Measurements from ENCODE around the gene NOS3. TPM values are rescaled to one million over a fixed set of nuclear protein-coding genes. Genes with fewer than 3 reads are reported as not detected.

The NOS3 gene
- polyA plus RNA-seq, 1 donor from 2014 or later: not detected

GRCh38 chr7:150946421-150947240 lies 44.2 kb upstream of the NOS3 start:
- Histone ChIP-seq H3K27me3 (ENCODE audit: insufficient read depth, low read depth, low read length) (no peaks in the 10 kb centered on the region), H3K27ac (ENCODE audit: low read length) (no peak overlapping the region), H3K36me3 (ENCODE audit: insufficient read depth, low read length) (peaks cover 7% of the 10 kb centered on the region), H2AFZ (ENCODE audit: low read depth, low read length) (no peak overlapping the region), H3K9me2 (ENCODE audit: insufficient read depth, low read length) (no peaks in the 10 kb centered on the region), H3F3A (ENCODE audit: insufficient read depth, low read length, poor library complexity, severe bottlenecking) (no peaks in the 10 kb centered on the region), H4K20me1 (ENCODE audit: insufficient read depth) (no peaks in the 10 kb centered on the region), H3K79me2 (replicated peaks; ENCODE audit: insufficient read depth, low read length) (no peaks in the 10 kb centered on the region), H3K9ac (ENCODE audit: low read length) (no peak overlapping the region), H3K9me3 (ENCODE audit: low read length) (no peaks in the 10 kb centered on the region), H3K4me3 (ENCODE audit: low read length) (no peak overlapping the region), H3K4me2 (ENCODE audit: low read length) (no peak overlapping the region)
- no peak for TF ChIP-seq MXI1 (conservative IDR thresholded peaks at IDR 0.05; ENCODE audit: poor library complexity, severe bottlenecking)
- no peak for TF ChIP-seq EZH2 (IDR thresholded peaks at IDR 0.05; ENCODE audit: borderline replicate concordance, insufficient read depth, low read length, poor library complexity, severe bottlenecking)
- TF ChIP-seq SMC3 (conservative IDR thresholded peaks at IDR 0.05; ENCODE audit: poor library complexity): no peak

DNA sequence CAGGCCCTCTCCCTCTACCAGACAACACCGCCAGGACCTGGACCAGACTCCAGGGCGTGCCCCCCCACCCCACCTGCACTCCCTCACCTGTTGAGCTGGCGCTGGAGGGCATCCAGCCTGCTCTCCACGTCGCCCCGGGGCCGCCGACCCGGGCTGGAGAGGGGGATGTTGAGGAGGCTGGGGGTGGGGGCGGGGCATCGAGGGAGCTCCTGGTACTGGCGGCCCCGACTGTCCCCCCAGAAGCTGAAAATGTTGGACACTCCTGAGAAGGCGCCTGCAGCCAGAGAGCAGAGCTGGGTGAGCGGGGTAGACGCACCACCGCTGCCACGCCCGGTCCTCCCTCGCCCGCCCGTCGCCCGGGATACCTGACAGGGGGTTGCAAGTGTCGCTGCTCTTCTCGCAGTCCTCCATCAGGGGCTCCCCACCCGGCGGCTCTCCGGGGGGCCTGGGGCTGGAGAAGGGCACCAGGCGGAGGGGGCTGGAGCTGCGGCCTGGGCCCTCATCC lies 43.5 kb upstream of the NOS3 start:
- Histone ChIP-seq H3K4me3 (ENCODE audit: low read length) (no peak overlapping the region), H3K79me2 (replicated peaks; ENCODE audit: insufficient read depth, low read length) (no peaks in the 10 kb centered on the region), H3F3A (ENCODE audit: insufficient read depth, low read length, poor library complexity, severe bottlenecking) (no peaks in the 10 kb centered on the region), H3K9ac (ENCODE audit: low read length) (no peak overlapping the region), H3K27ac (ENCODE audit: low read length) (no peak overlapping the region), H3K9me2 (ENCODE audit: insufficient read depth, low read length) (no peaks in the 10 kb centered on the region), H4K20me1 (ENCODE audit: insufficient read depth) (no peaks in the 10 kb centered on the region), H3K27me3 (ENCODE audit: insufficient read depth, low read depth, low read length) (no peaks in the 10 kb centered on the region), H2AFZ (ENCODE audit: low read depth, low read length) (no peak overlapping the region), H3K36me3 (ENCODE audit: insufficient read depth, low read length) (peaks cover 8% of the 10 kb centered on the region), H3K4me2 (ENCODE audit: low read length) (no peak overlapping the region), H3K9me3 (ENCODE audit: low read length) (no peaks in the 10 kb centered on the region)
- no peak for TF ChIP-seq EZH2 (IDR thresholded peaks at IDR 0.05; ENCODE audit: borderline replicate concordance, insufficient read depth, low read length, poor library complexity, severe bottlenecking)
- TF ChIP-seq, protein P1, sequence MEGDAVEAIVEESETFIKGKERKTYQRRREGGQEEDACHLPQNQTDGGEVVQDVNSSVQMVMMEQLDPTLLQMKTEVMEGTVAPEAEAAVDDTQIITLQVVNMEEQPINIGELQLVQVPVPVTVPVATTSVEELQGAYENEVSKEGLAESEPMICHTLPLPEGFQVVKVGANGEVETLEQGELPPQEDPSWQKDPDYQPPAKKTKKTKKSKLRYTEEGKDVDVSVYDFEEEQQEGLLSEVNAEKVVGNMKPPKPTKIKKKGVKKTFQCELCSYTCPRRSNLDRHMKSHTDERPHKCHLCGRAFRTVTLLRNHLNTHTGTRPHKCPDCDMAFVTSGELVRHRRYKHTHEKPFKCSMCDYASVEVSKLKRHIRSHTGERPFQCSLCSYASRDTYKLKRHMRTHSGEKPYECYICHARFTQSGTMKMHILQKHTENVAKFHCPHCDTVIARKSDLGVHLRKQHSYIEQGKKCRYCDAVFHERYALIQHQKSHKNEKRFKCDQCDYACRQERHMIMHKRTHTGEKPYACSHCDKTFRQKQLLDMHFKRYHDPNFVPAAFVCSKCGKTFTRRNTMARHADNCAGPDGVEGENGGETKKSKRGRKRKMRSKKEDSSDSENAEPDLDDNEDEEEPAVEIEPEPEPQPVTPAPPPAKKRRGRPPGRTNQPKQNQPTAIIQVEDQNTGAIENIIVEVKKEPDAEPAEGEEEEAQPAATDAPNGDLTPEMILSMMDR (IDR thresholded peaks at IDR 0.05; ENCODE audit: poor library complexity, severe bottlenecking): no peak
- TF ChIP-seq REST (IDR thresholded peaks at IDR 0.05; ENCODE audit: borderline replicate concordance): no peak
- no peak for TF ChIP-seq EP300 (conservative IDR thresholded peaks at IDR 0.05; ENCODE audit: poor library complexity, severe bottlenecking)
- TF ChIP-seq TAF1 (IDR thresholded peaks at IDR 0.05; ENCODE audit: low read depth): no peak
- TF ChIP-seq RAD21 (conservative IDR thresholded peaks at IDR 0.05): no peak
- TF ChIP-seq POLR2AphosphoS5 (IDR thresholded peaks at IDR 0.05): no peak
- TF ChIP-seq SMC3 (conservative IDR thresholded peaks at IDR 0.05; ENCODE audit: poor library complexity): no peak
- no peak for TF ChIP-seq MXI1 (conservative IDR thresholded peaks at IDR 0.05; ENCODE audit: poor library complexity, severe bottlenecking)
